ENCODE data around the gene LEO1.

DNA sequence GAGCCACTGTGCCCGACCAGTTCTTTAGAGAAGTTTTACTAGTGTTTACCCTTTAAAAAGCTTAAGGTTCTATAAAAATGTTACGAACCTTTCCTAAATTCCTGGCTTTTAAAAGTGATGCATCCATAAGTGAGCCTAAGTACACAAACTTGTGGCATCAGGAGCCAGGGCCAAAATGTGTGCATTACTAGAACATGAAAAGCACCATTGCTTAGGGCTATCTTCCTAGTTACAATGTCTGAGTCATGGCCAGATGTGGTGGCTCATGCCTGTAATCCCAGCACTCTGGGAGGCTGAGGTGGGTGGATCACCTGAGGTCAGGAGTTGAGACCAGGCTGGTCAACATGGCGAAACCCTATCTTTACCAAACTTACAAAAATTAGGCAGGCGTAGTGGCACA, 39.9 kb downstream of the LEO1 start:
- TF ChIP-seq, protein P1, sequence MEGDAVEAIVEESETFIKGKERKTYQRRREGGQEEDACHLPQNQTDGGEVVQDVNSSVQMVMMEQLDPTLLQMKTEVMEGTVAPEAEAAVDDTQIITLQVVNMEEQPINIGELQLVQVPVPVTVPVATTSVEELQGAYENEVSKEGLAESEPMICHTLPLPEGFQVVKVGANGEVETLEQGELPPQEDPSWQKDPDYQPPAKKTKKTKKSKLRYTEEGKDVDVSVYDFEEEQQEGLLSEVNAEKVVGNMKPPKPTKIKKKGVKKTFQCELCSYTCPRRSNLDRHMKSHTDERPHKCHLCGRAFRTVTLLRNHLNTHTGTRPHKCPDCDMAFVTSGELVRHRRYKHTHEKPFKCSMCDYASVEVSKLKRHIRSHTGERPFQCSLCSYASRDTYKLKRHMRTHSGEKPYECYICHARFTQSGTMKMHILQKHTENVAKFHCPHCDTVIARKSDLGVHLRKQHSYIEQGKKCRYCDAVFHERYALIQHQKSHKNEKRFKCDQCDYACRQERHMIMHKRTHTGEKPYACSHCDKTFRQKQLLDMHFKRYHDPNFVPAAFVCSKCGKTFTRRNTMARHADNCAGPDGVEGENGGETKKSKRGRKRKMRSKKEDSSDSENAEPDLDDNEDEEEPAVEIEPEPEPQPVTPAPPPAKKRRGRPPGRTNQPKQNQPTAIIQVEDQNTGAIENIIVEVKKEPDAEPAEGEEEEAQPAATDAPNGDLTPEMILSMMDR (IDR thresholded peaks at IDR 0.05) = no peak
- TF ChIP-seq POLR2A (IDR thresholded peaks at IDR 0.05) (no peak), POLR2AphosphoS5 (IDR thresholded peaks at IDR 0.05) (no peak)

Data from stomach (tissue), 4 donors.